ENCODE data around the gene ROBO1.

Gene ROBO1

DNA sequence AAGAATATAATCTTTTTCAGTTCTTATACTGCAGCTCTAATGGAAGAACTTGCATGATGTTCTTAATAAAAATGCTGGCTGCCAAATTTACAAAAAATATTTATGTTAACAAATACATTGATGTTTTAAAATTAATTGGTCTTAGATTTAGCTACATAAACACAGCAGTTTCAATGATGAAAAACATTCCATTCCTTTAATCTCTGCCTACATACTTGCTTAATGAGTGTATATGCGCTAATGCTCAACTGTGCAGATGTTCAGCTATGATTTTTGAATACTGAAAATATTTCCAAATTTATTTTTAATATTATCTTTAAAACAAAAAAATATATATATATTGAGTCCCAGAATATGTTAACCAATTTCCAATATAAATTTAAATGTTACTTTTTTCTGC is 867.4 kb downstream of the ROBO1 start:
- no peaks in the 10 kb centered on the region for H3K9me3 ChIP-seq
- H3K36me3 ChIP-seq: no peaks in the 10 kb centered on the region
- no peaks in the 10 kb centered on the region for H3K27me3 ChIP-seq
- no peak for TF ChIP-seq CTCF (IDR thresholded peaks at IDR 0.05)
- H3K27ac ChIP-seq: no peak overlapping the region
- no peak overlapping the region for H3K4me3 ChIP-seq (ENCODE audit: low read depth in 1 of 2, low read length in 1 of 2)
- H3K4me1 ChIP-seq (ENCODE audit: control insufficient read depth in 1 of 2, insufficient read depth in 1 of 2, low read depth in 1 of 2, low read length in 1 of 2): no peaks in the 10 kb centered on the region

GRCh38 chr3:78895528-78895927 is 872.3 kb downstream of the ROBO1 start:
- Histone ChIP-seq H3K4me1 (ENCODE audit: control insufficient read depth in 1 of 2, insufficient read depth in 1 of 2, low read depth in 1 of 2, low read length in 1 of 2) (no peaks in the 10 kb centered on the region), H3K36me3 (no peaks in the 10 kb centered on the region), H3K9me3 (no peaks in the 10 kb centered on the region), H3K27ac (no peak overlapping the region), H3K4me3 (ENCODE audit: low read depth in 1 of 2, low read length in 1 of 2) (no peak overlapping the region), H3K27me3 (no peaks in the 10 kb centered on the region)
- no peak for TF ChIP-seq CTCF (IDR thresholded peaks at IDR 0.05)

- no peak for TF ChIP-seq CTCF (IDR thresholded peaks at IDR 0.05)
- Histone ChIP-seq H3K4me3 (ENCODE audit: low read depth in 1 of 2, low read length in 1 of 2) (no peak overlapping the region), H3K4me1 (ENCODE audit: control insufficient read depth in 1 of 2, insufficient read depth in 1 of 2, low read depth in 1 of 2, low read length in 1 of 2) (no peaks in the 10 kb centered on the region), H3K9me3 (no peaks in the 10 kb centered on the region), H3K27ac (no peak overlapping the region), H3K27me3 (no peaks in the 10 kb centered on the region), H3K36me3 (no peaks in the 10 kb centered on the region)
These were observed 873.0 kb downstream of the ROBO1 start for GRCh38 chr3:78894787-78895186.

- Histone ChIP-seq H3K4me3 (ENCODE audit: low read depth in 1 of 2, low read length in 1 of 2) (no peak overlapping the region), H3K27me3 (no peaks in the 10 kb centered on the region), H3K27ac (no peak overlapping the region), H3K4me1 (ENCODE audit: control insufficient read depth in 1 of 2, insufficient read depth in 1 of 2, low read depth in 1 of 2, low read length in 1 of 2) (no peaks in the 10 kb centered on the region), H3K9me3 (no peaks in the 10 kb centered on the region), H3K36me3 (no peaks in the 10 kb centered on the region)
- no peak for TF ChIP-seq CTCF (IDR thresholded peaks at IDR 0.05)
These were observed 874.6 kb downstream of the ROBO1 start for GRCh38 chr3:78893161-78893560.

GRCh38 chr3:78889348-78889747 is 878.5 kb downstream of the ROBO1 start:
- H3K27me3 ChIP-seq: no peaks in the 10 kb centered on the region
- H3K27ac ChIP-seq: no peak overlapping the region
- no peak overlapping the region for H3K4me3 ChIP-seq (ENCODE audit: low read depth in 1 of 2, low read length in 1 of 2)
- H3K4me1 ChIP-seq (ENCODE audit: control insufficient read depth in 1 of 2, insufficient read depth in 1 of 2, low read depth in 1 of 2, low read length in 1 of 2): no peaks in the 10 kb centered on the region
- H3K36me3 ChIP-seq: no peaks in the 10 kb centered on the region
- no peak for TF ChIP-seq CTCF (IDR thresholded peaks at IDR 0.05)
- H3K9me3 ChIP-seq: no peaks in the 10 kb centered on the region

DNA sequence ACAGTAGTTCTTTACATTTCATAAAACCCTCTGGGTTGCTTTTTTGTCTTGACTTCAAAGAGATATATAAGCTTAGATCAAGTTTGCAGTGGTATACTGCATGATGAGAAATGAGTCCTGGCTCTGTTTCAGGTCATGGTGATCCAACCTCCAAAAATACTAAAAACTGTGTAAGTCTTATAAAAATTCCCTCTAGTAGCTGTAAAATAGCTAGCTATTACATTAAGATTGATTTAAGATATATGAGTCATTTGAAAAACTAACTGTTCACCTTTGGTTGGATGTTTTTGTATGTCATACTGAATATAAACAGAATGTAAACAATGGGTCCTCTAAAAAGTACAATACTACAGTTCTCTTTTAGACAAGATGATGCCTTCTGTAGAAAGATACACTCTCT is 879.2 kb downstream of the ROBO1 start:
- Histone ChIP-seq H3K27ac (no peak overlapping the region), H3K27me3 (no peaks in the 10 kb centered on the region), H3K9me3 (no peaks in the 10 kb centered on the region), H3K36me3 (no peaks in the 10 kb centered on the region), H3K4me3 (ENCODE audit: low read depth in 1 of 2, low read length in 1 of 2) (no peak overlapping the region), H3K4me1 (ENCODE audit: control insufficient read depth in 1 of 2, insufficient read depth in 1 of 2, low read depth in 1 of 2, low read length in 1 of 2) (no peaks in the 10 kb centered on the region)
- TF ChIP-seq CTCF (IDR thresholded peaks at IDR 0.05): no peak
